Measurements from ENCODE around the gene SEC23B.

DNA sequence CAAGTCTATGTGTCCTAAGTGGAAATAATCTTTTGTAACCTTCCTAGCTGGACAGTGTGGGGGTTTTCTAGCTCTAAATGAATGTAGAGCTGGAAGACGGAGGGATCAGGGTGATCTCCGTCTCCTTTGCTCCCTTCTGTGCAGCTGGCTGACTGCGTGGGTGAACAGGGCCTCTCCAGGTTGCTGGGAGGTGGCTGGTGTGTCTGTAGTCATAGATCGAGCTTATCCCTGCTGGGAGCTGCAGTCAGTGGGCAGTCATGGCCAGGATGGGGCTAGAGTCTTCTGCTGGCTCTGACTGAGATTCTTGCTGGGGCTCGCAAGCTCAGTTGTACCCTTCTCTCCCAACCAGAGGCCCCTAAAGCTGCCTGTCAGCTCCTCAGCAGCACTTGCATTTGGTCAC, 6.4 kb downstream of the SEC23B start:
- TF ChIP-seq, protein P1, sequence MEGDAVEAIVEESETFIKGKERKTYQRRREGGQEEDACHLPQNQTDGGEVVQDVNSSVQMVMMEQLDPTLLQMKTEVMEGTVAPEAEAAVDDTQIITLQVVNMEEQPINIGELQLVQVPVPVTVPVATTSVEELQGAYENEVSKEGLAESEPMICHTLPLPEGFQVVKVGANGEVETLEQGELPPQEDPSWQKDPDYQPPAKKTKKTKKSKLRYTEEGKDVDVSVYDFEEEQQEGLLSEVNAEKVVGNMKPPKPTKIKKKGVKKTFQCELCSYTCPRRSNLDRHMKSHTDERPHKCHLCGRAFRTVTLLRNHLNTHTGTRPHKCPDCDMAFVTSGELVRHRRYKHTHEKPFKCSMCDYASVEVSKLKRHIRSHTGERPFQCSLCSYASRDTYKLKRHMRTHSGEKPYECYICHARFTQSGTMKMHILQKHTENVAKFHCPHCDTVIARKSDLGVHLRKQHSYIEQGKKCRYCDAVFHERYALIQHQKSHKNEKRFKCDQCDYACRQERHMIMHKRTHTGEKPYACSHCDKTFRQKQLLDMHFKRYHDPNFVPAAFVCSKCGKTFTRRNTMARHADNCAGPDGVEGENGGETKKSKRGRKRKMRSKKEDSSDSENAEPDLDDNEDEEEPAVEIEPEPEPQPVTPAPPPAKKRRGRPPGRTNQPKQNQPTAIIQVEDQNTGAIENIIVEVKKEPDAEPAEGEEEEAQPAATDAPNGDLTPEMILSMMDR (conservative IDR thresholded peaks at IDR 0.05; ENCODE audit: low read depth, low read length), result no peak
- TF ChIP-seq POLR2A (IDR thresholded peaks at IDR 0.05; ENCODE audit: low read depth, low read length) (no peak), CHD1 (IDR thresholded peaks at IDR 0.05; ENCODE audit: low read depth, low read length) (no peak), BHLHE40 (IDR thresholded peaks at IDR 0.05; ENCODE audit: low read depth, low read length) (no peak), MAFK (IDR thresholded peaks at IDR 0.05; ENCODE audit: low read depth, low read length) (no peak), CEBPB (IDR thresholded peaks at IDR 0.05; ENCODE audit: low read depth, low read length) (no peak), RCOR1 (IDR thresholded peaks at IDR 0.05; ENCODE audit: insufficient replicate concordance, low read length) (no peak), RAD21 (IDR thresholded peaks at IDR 0.05; ENCODE audit: low read length) (no peak), SMC3 (IDR thresholded peaks at IDR 0.05; ENCODE audit: low read depth, low read length) (no peak), RFX5 (IDR thresholded peaks at IDR 0.05; ENCODE audit: low read depth, low read length) (no peak)
- TF ChIP-seq, protein P2, sequence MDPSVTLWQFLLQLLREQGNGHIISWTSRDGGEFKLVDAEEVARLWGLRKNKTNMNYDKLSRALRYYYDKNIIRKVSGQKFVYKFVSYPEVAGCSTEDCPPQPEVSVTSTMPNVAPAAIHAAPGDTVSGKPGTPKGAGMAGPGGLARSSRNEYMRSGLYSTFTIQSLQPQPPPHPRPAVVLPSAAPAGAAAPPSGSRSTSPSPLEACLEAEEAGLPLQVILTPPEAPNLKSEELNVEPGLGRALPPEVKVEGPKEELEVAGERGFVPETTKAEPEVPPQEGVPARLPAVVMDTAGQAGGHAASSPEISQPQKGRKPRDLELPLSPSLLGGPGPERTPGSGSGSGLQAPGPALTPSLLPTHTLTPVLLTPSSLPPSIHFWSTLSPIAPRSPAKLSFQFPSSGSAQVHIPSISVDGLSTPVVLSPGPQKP (IDR thresholded peaks at IDR 0.05; ENCODE audit: borderline replicate concordance, low read depth, low read length), result no peak

All from IMR-90 (cell line).